ENCODE measurements around the gene ZCCHC14.

GRCh38 chr16:87375426-87376135 is 117.2 kb downstream of the ZCCHC14 start:
- no peak for TF ChIP-seq EZH2 (optimal IDR thresholded peaks at IDR 0.05; ENCODE audit: low read depth, low read length)
- no peak for TF ChIP-seq CTCF (IDR thresholded peaks at IDR 0.05; ENCODE audit: low read length)
- TF ChIP-seq EZH2phosphoT487 (IDR thresholded peaks at IDR 0.05; ENCODE audit: low read length) = no peak
